HG03097 (cell line): ENCODE results near the gene DNAJB6.

ENCODE experiments used
- ATAC-seq: cut with Tn5 transposase; IDR thresholded peaks from one replicate; pipeline ENCODE4 v1.9.1; 2021; ENCODE audit not compliant: unreplicated experiment, low FRiP score

The DNAJB6 gene

DNA sequence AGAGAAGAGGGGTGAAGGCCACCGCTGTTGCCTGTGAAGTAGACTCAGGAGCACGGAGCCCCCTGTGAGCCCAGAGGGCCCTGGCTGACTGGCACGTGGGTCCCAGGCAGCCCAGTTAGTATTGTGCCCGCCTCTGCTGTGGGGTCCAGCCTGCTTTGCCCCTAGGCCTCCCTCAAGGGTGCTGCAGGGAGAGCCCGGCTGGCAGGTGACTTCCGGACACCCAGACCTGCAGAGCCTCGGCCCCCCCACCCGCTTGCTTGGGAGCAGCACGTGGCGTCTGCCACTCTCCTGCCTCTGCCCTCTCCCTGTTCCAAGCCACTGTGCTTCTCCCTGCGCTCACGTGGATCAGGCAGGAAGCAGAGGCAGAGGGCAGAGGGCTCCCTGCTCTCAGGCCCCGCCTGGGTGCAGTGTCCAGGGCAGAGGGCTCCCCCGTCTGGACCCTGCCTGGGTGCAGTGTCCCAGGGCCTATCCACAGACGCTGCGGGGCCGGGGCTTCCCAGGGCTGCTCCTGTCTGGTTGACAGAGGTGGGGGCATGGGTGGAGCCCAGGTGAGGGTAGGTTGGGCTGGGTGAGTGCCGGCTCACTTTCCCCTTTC is 88.4 kb downstream of the DNAJB6 start:
- ATAC-seq, result no peak

DNA sequence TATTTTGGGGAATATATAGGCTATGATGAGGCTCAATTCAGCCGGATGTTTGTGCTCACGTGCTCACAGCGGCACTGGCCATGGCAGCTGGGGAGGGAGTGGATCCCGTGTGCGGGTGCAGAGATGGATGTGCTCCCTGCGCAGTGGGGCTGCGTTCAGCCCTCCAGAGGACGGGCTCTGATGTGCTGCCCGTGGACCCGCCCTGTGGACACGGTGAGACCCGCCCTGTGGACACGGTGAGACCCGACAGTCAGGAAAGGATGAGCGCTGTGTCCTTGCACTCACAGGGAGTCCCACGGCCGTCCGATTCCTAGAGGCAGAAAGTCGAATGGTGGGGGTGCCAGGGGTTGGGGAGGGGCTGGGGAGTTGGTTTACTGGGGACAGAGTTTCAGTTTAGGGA is 89.0 kb downstream of the DNAJB6 start:
- no peak for ATAC-seq

DNA sequence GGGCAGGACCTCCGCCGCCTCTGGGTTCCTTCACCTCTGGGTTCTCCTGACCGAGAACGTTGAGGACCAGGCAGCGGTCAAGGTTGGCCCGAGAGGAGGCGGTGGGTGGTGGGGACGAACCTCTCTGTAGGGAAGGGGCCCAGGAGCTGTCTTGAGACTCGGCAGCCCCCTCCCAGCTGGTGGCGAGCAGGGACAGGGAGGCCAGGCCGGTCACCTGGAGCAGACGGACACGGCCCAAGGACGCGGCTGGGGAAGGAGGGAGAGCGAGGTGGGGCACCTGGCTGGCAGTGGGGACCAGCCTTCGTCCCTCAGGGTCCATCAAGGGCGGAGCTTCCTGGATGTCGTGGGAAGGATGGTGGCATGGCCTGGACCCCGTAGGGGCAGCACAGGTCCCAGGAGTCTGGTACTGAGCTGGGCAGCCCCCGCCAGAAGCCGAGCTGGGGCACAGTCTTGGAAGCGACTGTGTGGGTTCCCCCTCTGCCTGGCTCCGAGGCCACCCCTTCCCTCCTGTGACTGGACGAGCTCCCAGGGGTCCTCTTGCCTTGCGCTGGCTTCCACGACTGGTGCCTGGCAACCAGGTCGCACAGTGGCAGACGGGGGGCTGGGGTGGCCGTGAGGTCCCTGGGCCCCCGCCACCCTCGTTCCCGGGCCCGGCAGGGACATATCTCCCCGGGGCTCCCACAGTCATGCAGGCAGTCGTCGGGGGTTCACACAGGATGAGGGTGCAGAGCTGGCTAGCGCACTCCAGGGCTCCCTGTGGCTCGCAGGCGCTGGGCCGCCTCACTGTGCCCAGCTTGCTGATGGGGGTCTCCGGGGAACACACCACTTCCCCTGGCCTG is 89.9 kb downstream of the DNAJB6 start:
- ATAC-seq, result no peak

DNA sequence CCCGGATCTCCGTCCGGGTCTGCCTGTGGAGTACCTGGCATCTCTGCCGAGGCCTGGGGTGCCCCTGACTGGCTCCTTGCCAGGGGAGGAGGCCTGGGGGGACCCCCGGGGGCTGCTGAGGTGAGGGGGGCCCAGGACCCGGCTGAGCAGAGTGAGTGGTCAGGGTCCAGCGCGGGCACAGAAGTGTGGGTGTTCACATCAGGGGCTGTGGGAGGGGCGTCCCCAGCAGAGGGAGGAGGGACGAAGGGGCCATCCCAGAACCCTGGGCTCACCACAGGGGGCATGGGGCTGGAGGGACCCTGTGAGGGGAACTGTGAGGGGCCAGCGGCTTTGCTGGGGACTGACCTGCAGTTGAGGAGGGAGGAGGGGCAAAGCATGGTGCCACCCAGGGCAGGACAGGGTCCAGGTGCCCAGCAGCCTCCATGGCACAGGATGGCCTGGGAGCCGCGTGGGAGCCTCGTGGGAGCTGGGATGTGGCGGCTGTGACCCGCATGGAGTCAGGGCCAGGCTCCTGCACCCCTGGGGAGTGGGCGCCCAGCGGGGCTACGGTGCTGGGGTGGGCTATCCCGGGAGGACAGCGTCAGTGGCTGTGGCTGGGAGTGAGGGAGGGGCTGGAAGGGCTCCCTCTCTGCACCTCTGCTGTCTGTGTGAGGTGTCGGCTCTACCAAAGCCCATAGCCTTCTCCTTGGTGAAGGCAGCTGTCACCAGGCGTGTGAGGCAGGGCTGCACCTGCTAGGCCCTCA is 91.2 kb downstream of the DNAJB6 start:
- no peak for ATAC-seq

DNA sequence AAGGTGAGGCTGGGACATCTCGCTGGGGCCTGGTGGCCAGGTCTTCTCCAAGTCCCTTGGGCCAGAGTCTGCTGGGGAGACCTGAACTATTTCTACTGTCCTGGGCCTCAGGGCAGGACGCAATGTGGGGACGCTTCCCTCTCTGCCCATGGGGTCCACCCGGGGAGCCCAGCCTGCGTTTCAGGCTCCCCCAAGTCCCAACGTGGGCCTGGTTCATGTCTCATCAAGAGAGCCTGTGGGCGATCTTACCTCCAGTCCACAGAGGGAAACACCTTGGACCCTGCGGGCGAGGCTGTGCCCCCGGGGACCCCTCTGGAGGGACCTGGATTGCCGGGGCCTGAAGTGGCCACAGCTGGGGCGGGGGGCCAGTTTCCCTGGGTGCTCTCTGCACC is 91.7 kb downstream of the DNAJB6 start:
- no peak for ATAC-seq

DNA sequence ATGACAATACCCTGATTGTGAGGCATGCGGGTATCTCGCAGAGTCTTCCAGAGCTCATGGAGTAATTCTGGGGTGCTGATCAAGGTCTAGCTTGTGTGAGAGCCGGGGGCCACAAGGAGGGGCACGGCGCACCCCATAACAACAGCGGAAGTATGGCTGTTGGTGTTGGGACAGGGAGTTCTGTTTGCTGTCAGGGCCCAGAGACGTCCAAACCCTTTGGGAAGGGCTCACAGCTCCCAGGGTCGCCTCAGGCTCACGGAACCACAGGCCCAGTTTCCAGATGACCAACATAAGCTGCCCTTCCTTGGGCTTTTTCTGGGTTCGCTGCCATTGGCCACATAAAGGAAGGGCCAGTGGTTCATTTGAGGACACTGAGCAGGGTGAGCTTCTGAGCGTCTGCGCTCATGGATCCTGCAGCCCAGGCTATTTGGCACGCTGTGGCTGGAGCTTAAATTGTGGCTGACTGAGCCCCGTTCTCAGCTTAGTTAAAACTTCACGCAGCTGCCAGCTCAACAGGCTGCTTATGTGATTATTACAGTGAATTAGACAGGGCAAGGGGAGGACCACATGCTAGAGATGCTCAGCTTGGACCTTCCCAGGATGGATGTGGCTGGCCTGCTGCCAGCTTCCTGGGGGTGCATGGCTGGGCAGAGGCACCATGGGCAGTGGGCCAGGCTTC is 92.3 kb downstream of the DNAJB6 start:
- ATAC-seq, result no peak

DNA sequence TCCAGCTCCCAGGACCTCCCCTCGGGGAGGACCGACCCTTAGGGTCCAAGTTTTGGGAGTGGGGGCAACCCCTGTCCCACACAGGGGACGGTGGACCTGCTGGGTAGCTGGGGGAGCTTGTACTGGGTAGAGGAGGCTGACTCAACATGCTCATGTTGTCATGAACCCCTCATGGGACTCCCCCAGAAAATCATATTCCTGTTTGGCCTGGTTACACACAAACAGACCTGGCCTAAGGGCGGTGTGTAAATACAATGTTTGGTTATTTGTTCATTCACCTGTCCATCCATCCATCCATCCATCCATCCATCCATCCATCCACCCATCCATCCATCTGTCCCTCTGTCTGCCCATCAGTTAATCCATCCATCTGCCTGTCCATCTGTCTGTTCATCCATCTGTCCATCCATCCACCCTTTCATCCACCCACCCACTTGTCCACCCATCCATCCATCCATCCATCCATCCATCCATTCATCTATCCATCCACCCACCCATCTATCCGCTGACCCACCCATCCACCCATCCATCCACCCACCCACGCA is 92.9 kb downstream of the DNAJB6 start:
- no peak for ATAC-seq

DNA sequence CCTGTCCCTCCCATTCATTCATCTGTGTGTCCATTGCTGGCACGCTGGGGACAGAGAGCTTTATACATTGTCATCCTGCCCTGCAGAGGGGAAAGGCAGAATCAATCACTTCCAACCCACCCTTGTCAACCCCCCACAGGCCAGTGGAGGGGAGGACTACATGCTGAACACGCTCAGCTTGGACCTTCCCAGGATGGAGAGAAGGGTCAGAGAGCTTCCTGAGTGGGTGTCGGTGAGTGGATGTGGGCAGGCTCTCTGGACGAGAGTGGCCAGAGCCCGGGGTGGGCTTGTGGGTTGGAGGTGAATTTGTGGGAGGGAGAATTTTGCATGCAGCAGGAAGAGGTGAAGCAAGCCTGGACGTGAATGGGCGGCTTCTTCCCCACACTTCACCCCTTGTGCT is 93.9 kb downstream of the DNAJB6 start:
- no peak for ATAC-seq

DNA sequence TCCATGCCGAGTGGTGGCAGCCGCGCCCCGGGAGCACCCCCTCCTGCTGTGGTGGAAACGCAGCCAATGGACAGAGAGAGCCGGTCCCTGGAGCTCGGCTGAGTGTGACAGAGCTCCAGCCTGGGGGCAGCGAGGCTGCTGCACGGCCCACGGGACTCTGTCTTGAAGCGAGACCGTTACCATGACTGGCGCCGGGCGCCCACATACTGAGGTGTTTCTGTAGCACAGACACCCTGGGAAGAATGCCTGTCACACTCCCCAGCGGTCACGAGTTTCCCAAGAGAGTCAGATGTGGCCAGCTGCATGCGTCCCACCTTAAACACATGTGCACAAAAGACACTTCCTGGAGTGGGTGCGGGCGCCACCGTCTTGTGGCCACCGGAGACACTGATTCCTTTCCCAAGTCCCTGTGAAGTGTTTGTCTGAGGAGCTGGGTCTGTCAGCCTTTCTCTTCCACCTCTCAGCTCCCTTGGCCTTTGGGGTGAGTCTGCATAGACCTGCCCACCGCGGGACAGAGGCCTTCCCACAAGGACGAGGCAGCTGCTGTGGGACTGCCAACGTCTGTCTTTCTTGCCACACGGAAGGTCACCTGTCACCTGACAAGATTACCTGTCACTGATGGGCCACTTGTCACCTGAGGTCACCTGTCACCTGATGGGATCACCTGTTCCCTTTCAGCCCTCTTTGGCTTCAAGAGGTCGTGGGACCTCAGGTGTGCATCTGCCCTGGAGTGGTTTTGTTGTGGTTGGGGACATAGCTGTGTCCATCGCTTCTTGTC is 94.6 kb downstream of the DNAJB6 start:
- no peak for ATAC-seq

DNA sequence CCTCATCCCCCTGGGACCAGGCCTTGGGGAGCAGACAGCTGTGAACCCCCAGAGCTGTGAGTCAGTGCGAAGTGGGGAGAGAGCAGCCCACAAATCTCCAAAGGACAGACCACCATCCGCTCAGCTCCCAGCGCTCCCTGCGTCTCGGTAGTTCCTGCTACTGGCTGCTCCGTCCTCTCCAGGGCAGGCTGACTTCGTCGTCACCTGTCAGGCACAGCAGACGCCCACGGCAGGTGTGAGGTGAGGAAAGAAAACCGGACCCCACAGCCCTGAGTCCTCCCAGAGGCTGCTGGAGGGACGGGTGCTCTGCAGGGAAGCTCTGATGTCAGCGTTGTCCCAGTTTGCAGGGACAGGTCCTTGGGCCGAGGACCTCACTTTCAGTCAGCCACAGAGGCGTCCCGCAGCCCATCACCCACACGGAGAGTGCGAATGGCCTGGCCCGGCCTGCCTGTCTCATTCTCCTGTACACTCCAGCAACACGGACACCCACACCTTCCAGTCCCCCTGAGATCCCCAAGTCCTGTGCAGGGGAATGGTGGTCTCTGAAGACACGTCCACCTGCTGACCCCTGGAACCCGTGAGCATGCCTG is 95.2 kb downstream of the DNAJB6 start:
- ATAC-seq, result no peak

DNA sequence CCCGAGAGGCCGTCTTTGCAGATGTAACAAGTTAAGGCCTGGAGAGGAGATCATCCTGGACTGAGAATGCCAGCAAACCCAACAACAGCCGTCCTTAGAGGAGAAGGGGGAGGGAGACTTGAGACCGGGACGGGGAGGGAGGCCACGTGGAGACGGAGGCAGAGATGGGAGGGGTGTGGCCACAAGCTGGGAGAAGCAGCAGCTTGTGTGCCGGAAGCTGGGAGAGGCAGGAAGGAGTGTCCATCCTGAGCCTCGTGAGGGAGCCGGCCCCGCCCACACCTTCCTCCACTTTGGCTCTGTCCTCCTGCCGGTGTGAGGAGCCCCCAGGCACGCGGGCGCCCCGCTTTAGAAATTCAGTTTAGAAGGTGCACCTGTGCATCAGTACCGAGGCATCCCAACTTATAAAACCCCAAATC is 95.7 kb downstream of the DNAJB6 start:
- ATAC-seq, result no peak

DNA sequence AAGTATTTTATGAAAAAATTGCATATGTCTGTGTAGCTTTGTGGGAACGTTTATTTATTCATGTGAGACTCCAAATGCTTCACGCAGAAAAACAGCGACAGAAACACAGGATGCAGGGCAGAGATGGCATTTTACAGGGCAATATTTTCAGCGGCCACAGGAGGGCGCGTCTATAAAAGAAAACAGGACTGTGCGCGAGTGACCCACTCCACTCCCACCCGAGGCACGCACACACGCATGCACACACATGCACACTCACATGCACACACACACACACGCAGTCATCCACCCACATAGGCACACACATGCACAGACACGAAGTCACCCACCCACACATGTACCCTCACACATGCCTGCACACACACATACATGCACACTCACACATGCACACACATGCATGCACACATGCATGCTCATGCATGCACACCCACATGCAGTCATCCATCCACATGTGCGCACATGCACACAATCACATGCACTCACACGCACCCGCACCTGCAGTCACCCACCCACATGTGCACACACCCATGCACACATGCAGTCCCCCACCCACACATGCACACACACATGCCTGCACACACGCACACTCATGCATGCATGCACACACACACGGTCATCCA is 96.3 kb downstream of the DNAJB6 start:
- no peak for ATAC-seq

DNA sequence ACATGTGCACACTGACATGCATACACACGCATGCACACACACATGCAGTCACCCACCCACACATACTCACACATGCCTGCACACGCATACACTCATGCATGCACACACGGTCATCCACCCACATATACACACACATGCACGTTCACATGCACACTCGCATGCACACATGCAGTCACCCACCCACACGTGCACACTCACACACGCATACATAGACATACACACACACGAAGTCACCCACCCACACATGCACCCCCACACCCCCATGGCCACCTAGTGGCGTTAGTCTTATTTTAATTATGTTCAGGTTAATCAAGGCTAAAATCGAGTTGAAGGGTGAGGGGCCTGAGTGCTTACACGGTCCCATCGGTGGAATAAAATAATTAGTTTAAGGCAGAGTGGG is 96.8 kb downstream of the DNAJB6 start:
- no peak for ATAC-seq

DNA sequence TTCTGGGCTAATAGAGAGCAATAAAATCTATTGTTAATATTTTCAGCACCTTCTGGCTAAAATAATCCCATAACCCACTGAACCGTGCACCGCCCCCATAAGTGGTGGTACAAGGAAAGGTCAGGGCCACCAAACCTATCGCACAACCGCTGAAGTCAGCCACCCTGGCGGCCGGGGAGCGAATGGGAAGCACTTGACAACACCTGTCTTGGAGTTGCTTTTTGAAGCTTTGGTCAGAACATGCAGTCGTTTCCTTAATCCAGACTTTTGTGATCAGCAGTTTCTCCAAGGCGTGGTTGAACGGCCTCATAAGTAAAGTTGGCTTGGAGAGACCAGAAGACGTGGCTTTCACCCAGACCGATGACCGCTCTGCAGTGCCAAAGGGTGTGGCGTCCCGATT is 97.4 kb downstream of the DNAJB6 start:
- ATAC-seq, result no peak

DNA sequence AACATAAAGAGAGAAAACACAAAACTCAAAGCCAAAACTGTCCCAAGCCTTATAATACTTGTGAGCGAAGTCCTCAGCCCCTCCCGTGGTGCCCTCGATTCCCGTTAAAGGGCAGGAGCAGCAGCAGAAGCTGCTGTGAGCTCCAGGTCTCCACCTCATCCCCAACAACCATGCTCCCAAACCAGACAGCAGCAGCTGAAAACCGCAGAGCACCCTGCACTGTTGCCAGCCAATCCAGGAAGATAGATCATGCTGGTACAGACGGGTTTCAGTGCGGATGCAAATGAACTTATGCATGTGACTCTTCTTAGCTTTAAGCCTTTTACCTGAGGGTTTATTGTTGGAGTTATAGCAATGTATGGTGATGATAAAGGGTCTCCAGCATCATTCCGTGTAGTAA is 97.9 kb downstream of the DNAJB6 start:
- ATAC-seq, result no peak

DNA sequence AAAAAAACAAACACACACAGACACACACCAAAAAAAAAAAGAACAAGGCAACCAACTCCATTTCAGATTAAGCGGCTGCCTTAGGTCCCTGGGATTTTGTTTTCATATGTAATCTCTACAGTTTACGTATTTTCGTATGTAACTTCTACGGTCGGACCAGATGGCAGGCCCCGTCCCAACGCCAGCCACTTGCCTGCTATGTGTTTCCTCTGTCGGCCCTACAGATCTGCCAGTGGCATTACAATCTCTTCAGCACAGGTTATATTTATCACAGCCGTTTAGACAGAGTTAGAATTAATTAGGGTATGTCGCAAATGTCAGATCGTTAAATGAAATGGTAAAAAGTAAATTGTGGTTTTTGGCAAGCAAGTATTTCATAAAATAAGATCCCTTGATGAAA is 99.3 kb downstream of the DNAJB6 start:
- ATAC-seq, result no peak

DNA sequence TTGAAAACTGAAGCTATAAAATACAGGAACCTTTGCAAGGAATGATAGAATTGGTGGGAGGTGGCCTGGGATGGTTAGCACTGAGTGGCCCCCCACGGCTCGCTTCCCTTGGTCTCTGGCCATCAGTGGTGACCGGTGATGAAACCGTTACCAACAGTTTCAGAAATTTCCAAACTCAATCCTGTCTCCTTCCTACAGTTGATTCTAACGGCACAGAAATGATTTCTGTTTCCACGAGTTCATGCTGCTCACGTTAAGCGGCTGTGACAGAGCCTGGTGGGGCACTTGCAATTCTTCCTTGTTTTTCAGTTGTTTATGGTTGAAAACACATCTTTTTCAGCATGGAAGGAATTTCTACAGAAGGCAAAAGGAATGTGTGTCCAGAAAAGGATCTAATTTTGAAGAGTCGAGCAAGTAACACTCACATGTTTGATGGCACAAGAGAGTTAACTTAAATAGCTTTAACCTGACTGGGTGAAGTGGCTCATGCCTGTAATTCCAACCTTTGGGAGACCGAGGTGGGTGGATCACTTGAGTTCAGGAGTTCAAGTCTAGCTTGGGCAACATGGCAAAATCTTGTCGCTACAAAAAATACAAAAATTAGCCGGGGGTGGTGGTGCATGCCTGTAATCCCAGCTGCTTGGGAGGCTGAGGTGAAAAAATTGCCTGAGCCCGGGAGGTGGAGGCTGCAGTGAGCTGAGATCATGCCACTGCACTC is 100.1 kb downstream of the DNAJB6 start:
- no peak for ATAC-seq

DNA sequence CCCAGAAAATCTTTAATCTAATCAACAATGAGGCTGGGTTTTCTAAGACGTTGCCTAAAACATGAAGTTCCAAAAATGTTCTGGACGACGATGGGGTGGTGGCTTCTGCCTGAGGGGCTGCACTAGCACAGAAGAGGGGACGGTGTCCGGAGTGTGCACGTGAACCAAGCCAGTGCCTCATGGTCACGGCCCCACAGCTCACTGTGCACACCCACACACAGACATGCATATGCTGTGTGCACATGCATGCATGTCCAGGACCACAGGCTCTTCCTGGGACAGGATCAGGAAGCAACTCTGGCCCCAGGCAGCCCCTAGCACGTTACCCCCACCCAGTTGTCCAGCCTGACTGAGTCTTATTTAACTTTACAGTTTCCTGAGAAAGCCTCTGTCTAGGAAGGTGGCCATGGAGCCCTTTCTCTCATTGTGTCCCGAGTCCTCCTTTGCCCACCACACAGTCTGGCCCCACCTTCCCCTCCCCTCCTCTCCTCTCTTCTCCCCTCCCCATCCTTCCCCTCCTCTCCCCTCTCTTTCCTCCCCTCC is 100.8 kb downstream of the DNAJB6 start:
- ATAC-seq, result no peak
